ENCODE results near the gene NPR2.

- TF ChIP-seq POLR2AphosphoS5 (IDR thresholded peaks at IDR 0.05) (no peak), CTCF (IDR thresholded peaks at IDR 0.05) (no peak), POLR2A (IDR thresholded peaks at IDR 0.05) (no peak)
Observed at GRCh38 chr9:35832814-35833213, 41.4 kb downstream of the NPR2 start.
